NK-92 (cell line): ENCODE measurements around the gene NDUFA8.

ENCODE experiments used
- DNase-seq: peaks from one replicate; lab custom pipeline; 2025; ENCODE audit not compliant: unreplicated experiment; lab: John Stamatoyannopoulos, UW

NDUFA8 gene

GRCh38 chr9:122138560-122139268 lies 20.9 kb downstream of the NDUFA8 start:
- no peak for DNase-seq

- DNase-seq = no peak
Measured at GRCh38 chr9:122135529-122135859, 24.1 kb downstream of the NDUFA8 start.

- no peak for DNase-seq
Measured at GRCh38 chr9:122134822-122135528, 24.6 kb downstream of the NDUFA8 start.

GRCh38 chr9:122133984-122134535 lies 25.5 kb downstream of the NDUFA8 start:
- DNase-seq = no peak

- DNase-seq = no peak
Measured at GRCh38 chr9:122133263-122133983, 26.2 kb downstream of the NDUFA8 start.

- no peak for DNase-seq
Measured at GRCh38 chr9:122132539-122132938, 27.0 kb downstream of the NDUFA8 start.

- DNase-seq = no peak
Measured at GRCh38 chr9:122131401-122132001, 28.1 kb downstream of the NDUFA8 start.

GRCh38 chr9:122130837-122131236 lies 28.7 kb downstream of the NDUFA8 start:
- DNase-seq = no peak

- no peak for DNase-seq
Measured at GRCh38 chr9:122129969-122130368, 29.6 kb downstream of the NDUFA8 start.

- DNase-seq = no peak
Measured at GRCh38 chr9:122128969-122129343, 30.6 kb downstream of the NDUFA8 start.

GRCh38 chr9:122128007-122128968 lies 31.3 kb downstream of the NDUFA8 start:
- no peak for DNase-seq

GRCh38 chr9:122127396-122127798 lies 32.2 kb downstream of the NDUFA8 start:
- DNase-seq = no peak

- no peak for DNase-seq
Measured at GRCh38 chr9:122126331-122127261, 33.0 kb downstream of the NDUFA8 start.

GRCh38 chr9:122125509-122126330 lies 33.9 kb downstream of the NDUFA8 start:
- no peak for DNase-seq

GRCh38 chr9:122125158-122125508 lies 34.4 kb downstream of the NDUFA8 start:
- DNase-seq = no peak

GRCh38 chr9:122124528-122124927 lies 35.1 kb downstream of the NDUFA8 start:
- DNase-seq = no peak

GRCh38 chr9:122124048-122124447 lies 35.5 kb downstream of the NDUFA8 start:
- DNase-seq = no peak

- no peak for DNase-seq
Measured at GRCh38 chr9:122122903-122123632, 36.5 kb downstream of the NDUFA8 start.
